Glutamatergic neuron (in vitro differentiated cells): ENCODE measurements around the gene CAMK1D. TPM values are rescaled to one million over a fixed set of nuclear protein-coding genes. Genes with fewer than 3 reads are reported as not detected.
"Not testable (repeated sequence)": the region's sequence is repeated elsewhere in the genome, so short reads cannot be mapped to it uniquely, and the experiment has no call there.

Experiments used
- DNase-seq: peaks from one replicate; pipeline ENCODE4 v3.0.0; 2022
- H3K27ac Mint-ChIP-seq: one replicate; pipeline ENCODE4 v1.8.0; 2020; ENCODE audit warnings: mild to moderate bottlenecking, mixed read lengths, inconsistent platforms; ENCODE audit not compliant: unreplicated experiment
- H3K27me3 Mint-ChIP-seq: one replicate; pipeline ENCODE4 v1.8.0; 2020; ENCODE audit warnings: mild to moderate bottlenecking, moderate library complexity, mixed read lengths, inconsistent platforms; ENCODE audit not compliant: unreplicated experiment
- H3K36me3 Mint-ChIP-seq: one replicate; pipeline ENCODE4 v1.8.0; 2020; ENCODE audit warnings: mild to moderate bottlenecking, mixed read lengths, inconsistent platforms; ENCODE audit not compliant: unreplicated experiment
- H3K4me1 Mint-ChIP-seq: one replicate; pipeline ENCODE4 v1.8.0; 2020; ENCODE audit warnings: mild to moderate bottlenecking, low read depth, mixed read lengths, inconsistent platforms; ENCODE audit not compliant: unreplicated experiment
- H3K4me3 Mint-ChIP-seq: one replicate; pipeline ENCODE4 v1.8.0; 2020; ENCODE audit warnings: mild to moderate bottlenecking, mixed read lengths, inconsistent platforms; ENCODE audit not compliant: unreplicated experiment
- H3K9me3 Mint-ChIP-seq: one replicate; pipeline ENCODE4 v1.8.0; 2020; ENCODE audit warnings: mild to moderate bottlenecking, moderate library complexity, mixed read lengths, inconsistent platforms; ENCODE audit not compliant: unreplicated experiment
- long read RNA-seq: library from polyadenylated mRNA; unstranded; transcript quantifications from one replicate; pipeline ENCODE4 v2.0.0, GENCODE V29; 2020; ENCODE audit not compliant: unreplicated experiment
- total RNA-seq: library from RNA; stranded (reverse); fragmentation: NEBNext Ultra II Directional; extraction: Animal tissue kit (Norgen Biotek cat#: 25700); gene quantifications from one replicate; pipeline ENCODE4 v1.2.1, GENCODE V29; 2021; ENCODE audit not compliant: unreplicated experiment
- TF ChIP-seq, protein P1 (sequence below): fragments of 200-600 bp; sonication (generic); IDR thresholded peaks from one replicate; pipeline ENCODE4 v1.5.0; 2021; ENCODE audit not compliant: partially characterized antibody, unreplicated experiment

Gene CAMK1D
- total RNA-seq, result 29.8 TPM
- long read RNA-seq, partial matches to known transcripts, result 6 of 10 reads
- long read RNA-seq, other reads (novel, unspliced or antisense), result 4 of 10 reads

DNA sequence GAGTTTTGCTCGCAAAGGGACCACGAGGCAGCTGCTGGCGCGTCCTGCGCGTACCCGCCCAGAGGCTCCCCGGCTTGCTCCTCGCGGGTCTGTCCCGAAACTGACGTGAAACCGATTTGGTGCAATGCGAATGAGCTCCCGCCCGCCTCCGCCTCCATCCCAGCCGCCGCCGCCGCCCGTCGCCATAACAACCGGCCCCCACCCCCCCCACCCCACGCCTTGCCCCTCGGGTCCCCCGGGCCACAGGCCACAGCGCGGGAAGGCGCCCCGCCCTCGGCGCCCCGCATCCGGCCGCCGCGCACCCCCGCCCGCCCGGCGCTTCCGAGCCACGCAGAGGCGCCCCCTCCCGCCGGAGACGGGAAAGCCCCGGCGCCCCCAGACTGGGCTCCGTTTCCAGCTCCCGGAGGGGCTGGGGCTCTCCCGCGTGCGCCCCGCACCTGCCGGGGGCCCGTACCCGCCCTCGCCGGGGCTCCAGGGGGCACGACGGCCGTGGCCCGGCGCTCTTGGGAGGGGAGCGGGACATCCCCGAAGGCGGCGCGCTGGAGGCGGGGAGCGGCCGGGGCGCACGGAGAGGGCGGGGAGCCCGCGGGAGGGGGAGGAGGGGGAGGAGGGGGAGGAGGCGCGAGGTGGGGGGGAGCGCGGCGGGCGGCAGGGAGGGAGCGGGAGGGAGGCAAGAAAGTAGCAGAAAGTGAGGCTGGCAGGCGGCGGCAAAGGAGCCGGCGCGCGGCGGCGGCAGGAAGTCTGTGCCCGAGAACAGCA lies at the start of gene CAMK1D:
Gene CAMK1D, plus strand, starts transcription at position 678 of the 759 bp plus-strand sequence.
- H3K9me3 Mint-ChIP-seq, result peaks cover 16% of the 10 kb centered on the region
- no peaks in the 10 kb centered on the region for H3K36me3 Mint-ChIP-seq
- peak; percentile 81 for DNase-seq
- H3K27me3 Mint-ChIP-seq, result peaks cover 16% of the 10 kb centered on the region
- H3K4me3 Mint-ChIP-seq, result peak within 1 kb of the TSS; percentile 99
- TF ChIP-seq, protein P1, sequence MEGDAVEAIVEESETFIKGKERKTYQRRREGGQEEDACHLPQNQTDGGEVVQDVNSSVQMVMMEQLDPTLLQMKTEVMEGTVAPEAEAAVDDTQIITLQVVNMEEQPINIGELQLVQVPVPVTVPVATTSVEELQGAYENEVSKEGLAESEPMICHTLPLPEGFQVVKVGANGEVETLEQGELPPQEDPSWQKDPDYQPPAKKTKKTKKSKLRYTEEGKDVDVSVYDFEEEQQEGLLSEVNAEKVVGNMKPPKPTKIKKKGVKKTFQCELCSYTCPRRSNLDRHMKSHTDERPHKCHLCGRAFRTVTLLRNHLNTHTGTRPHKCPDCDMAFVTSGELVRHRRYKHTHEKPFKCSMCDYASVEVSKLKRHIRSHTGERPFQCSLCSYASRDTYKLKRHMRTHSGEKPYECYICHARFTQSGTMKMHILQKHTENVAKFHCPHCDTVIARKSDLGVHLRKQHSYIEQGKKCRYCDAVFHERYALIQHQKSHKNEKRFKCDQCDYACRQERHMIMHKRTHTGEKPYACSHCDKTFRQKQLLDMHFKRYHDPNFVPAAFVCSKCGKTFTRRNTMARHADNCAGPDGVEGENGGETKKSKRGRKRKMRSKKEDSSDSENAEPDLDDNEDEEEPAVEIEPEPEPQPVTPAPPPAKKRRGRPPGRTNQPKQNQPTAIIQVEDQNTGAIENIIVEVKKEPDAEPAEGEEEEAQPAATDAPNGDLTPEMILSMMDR, result peak; percentile 20
- peak within 1 kb of the TSS; percentile 95 for H3K27ac Mint-ChIP-seq
- peaks cover 2% of the 10 kb centered on the region for H3K4me1 Mint-ChIP-seq

DNA sequence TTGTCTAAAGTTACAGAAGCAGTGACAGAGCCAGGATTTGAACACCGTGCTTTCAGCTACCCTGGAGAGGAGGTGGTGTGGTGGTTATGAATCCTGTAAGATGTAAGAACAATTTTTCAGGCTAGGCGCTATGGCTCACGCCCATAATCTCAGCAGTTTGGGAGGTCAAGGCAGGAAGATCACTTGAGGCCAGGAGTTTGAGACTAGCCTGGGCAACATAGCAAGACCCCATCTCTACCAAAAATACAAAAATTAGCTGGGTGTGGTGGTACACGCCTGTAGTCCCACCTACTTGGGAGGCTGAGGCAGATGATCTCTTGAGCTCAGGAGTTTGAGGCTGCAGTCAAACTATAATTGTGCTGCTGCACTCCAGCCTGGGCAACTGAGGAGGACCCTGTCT lies 48.3 kb upstream of the CAMK1D start:
- H3K9me3 Mint-ChIP-seq, H3K4me3 Mint-ChIP-seq, H3K36me3 Mint-ChIP-seq, H3K27ac Mint-ChIP-seq, H3K27me3 Mint-ChIP-seq, H3K4me1 Mint-ChIP-seq, DNase-seq: not testable (repeated sequence)

GRCh38 chr10:12308057-12308456 lies 41.3 kb upstream of the CAMK1D start:
- Mint-ChIP-seq H3K27me3 (peaks cover 4% of the 10 kb centered on the region), H3K9me3 (peaks cover 5% of the 10 kb centered on the region), H3K36me3 (peaks cover 3% of the 10 kb centered on the region), H3K4me3 (no peak overlapping the region), H3K4me1 (no peaks in the 10 kb centered on the region), H3K27ac (no peak overlapping the region)
- TF ChIP-seq, protein P1, result no peak
- no peak for DNase-seq

DNA sequence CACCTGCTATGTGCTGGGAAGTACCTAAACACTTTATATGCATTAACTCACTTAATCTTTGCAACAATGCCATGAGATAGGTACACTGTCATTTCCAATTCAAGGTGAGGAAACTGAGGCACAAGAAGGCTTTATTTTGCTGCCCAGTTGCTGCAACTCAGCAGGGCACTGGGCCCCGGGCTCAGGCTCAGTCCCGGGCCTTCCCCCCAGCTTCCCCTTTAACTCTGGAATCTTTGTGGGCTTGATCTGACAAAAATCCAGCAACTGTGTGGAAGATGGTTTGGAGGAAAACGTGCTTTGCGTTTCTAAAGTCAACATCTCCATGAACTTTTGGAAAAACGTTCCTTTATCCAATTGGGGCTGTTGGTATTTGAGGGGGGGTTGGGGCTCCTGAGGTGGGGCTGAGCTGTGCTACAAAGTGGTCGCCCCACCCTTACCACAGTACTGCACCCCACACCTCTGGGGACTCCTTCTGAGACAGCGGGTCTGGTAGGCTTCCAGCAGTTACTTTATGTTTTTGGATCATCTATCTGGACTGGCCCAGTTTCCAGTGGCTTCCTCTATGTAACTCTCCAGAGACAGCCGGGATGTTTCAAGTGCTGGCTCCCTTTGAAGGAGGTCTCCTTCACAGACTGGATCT lies 40.5 kb upstream of the CAMK1D start:
- peaks cover 3% of the 10 kb centered on the region for H3K36me3 Mint-ChIP-seq
- no peaks in the 10 kb centered on the region for H3K4me1 Mint-ChIP-seq
- peaks cover 4% of the 10 kb centered on the region for H3K27me3 Mint-ChIP-seq
- no peak overlapping the region for H3K27ac Mint-ChIP-seq
- no peak for DNase-seq
- H3K4me3 Mint-ChIP-seq, result no peak overlapping the region
- TF ChIP-seq, protein P1, result no peak
- peaks cover 5% of the 10 kb centered on the region for H3K9me3 Mint-ChIP-seq

GRCh38 chr10:12309783-12310182 lies 39.6 kb upstream of the CAMK1D start:
- not testable (repeated sequence) for H3K9me3 Mint-ChIP-seq, H3K27me3 Mint-ChIP-seq, H3K4me3 Mint-ChIP-seq, H3K36me3 Mint-ChIP-seq, H3K4me1 Mint-ChIP-seq, H3K27ac Mint-ChIP-seq, DNase-seq

- Mint-ChIP-seq H3K36me3 (no peaks in the 10 kb centered on the region), H3K4me1 (no peaks in the 10 kb centered on the region), H3K27ac (no peak overlapping the region), H3K9me3 (no peaks in the 10 kb centered on the region), H3K27me3 (peaks cover 2% of the 10 kb centered on the region), H3K4me3 (no peak overlapping the region)
- TF ChIP-seq, protein P1, result no peak
- no peak for DNase-seq
Measured at GRCh38 chr10:12314836-12315235, 34.5 kb upstream of the CAMK1D start.
